ENCODE results near the gene HDHD5. TPM values are rescaled to one million over a fixed set of nuclear protein-coding genes. Genes with fewer than 3 reads are reported as not detected.

The HDHD5 gene
- total and polyA plus RNA-seq, 7 donors = 24.6 to 68.3 (median 33.9) TPM

DNA sequence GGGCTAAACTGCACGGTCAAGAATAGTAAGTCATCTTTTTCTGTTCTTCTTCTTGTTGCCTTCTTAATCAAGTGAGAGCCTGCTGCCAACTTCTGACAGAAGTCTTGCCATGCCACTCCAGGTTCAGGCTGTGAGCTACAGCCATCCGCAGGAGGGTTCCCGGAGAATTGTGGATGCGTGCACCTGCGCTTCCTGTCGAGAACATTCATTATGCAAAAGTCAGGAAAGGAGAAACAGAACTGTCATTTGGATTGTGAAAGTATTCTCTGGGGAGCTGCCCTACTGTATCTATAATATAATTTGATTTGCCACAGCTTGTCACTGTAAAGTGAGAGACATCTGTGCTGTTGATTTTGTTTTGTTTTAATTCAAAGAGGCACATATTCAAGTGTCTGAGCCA lies 62.0 kb downstream of the HDHD5 start:
- ATAC-seq (no peak), DNase-seq (no peak)
- Histone ChIP-seq H3K4me3 (no peak overlapping the region), H3K9me3 (no peaks in the 10 kb centered on the region), H3K4me1 (no peaks in the 10 kb centered on the region), H3K36me3 (ENCODE audit: insufficient read depth in 1 of 2, low read depth in 1 of 2) (peaks cover 0 to 41% of the 10 kb centered on the region in 2 donors), H3K27ac (no peak overlapping the region), H3K27me3 (ENCODE audit: insufficient read depth in 3 of 3, low read length in 2 of 3) (no peaks in the 10 kb centered on the region)
- intact Hi-C loops (cut with DNase I) = no loop called here
- 69 to 72% (median 70%) methylated on average over 6 of the region's 6 CpGs for WGBS, 3 donors
- TF ChIP-seq, protein P1, sequence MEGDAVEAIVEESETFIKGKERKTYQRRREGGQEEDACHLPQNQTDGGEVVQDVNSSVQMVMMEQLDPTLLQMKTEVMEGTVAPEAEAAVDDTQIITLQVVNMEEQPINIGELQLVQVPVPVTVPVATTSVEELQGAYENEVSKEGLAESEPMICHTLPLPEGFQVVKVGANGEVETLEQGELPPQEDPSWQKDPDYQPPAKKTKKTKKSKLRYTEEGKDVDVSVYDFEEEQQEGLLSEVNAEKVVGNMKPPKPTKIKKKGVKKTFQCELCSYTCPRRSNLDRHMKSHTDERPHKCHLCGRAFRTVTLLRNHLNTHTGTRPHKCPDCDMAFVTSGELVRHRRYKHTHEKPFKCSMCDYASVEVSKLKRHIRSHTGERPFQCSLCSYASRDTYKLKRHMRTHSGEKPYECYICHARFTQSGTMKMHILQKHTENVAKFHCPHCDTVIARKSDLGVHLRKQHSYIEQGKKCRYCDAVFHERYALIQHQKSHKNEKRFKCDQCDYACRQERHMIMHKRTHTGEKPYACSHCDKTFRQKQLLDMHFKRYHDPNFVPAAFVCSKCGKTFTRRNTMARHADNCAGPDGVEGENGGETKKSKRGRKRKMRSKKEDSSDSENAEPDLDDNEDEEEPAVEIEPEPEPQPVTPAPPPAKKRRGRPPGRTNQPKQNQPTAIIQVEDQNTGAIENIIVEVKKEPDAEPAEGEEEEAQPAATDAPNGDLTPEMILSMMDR (IDR thresholded peaks at IDR 0.05) = no peak

- Histone ChIP-seq H3K4me3 (no peak overlapping the region), H3K4me1 (no peaks in the 10 kb centered on the region), H3K27ac (no peak overlapping the region), H3K36me3 (ENCODE audit: insufficient read depth in 1 of 2, low read depth in 1 of 2) (peaks cover 0 to 33% of the 10 kb centered on the region in 2 donors), H3K27me3 (ENCODE audit: insufficient read depth in 3 of 3, low read length in 2 of 3) (no peaks in the 10 kb centered on the region), H3K9me3 (no peaks in the 10 kb centered on the region)
- ATAC-seq (no peak), DNase-seq (no peak)
- intact Hi-C loops (cut with DNase I) = no loop called here
- TF ChIP-seq, protein P1 (IDR thresholded peaks at IDR 0.05) = no peak
- 91 to 96% (median 95%) methylated on average over 7 of the region's 7 CpGs for WGBS, 3 donors
Measured at GRCh38 chr22:17096071-17096470, 63.0 kb downstream of the HDHD5 start.

DNA sequence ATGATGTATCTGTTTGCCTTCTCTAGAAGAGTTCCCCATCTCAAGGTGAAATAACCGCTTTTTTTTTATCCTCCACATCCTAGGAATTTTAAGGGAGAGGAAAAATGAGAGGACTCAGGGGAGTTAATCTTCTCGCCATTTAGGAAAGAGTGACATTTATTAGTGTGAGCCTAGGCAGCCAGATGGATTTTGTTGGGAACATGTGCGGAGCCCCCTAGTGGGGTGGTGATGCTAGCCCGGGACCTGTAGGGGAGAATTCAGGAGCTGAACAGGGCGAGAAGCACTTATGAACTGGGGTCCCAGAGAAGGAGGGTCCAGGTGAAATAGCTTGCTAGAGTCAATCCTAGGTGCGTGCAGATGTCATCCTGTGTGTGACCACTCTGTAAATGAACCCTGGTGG lies 63.5 kb downstream of the HDHD5 start:
- no peak for ATAC-seq
- no peaks in the 10 kb centered on the region for H3K4me1 ChIP-seq
- TF ChIP-seq, protein P1 (IDR thresholded peaks at IDR 0.05) = no peak
- H3K9me3 ChIP-seq = no peaks in the 10 kb centered on the region
- no peaks in the 10 kb centered on the region for H3K27me3 ChIP-seq (ENCODE audit: insufficient read depth in 3 of 3, low read length in 2 of 3)
- H3K4me3 ChIP-seq = no peak overlapping the region
- no peak for DNase-seq
- H3K36me3 ChIP-seq (ENCODE audit: insufficient read depth in 1 of 2, low read depth in 1 of 2) = peaks cover 0 to 27% of the 10 kb centered on the region in 2 donors
- intact Hi-C loops (cut with DNase I) = no loop called here
- WGBS, 3 donors = 69 to 79% (median 77%) methylated on average over 6 of the region's 6 CpGs
- no peak overlapping the region for H3K27ac ChIP-seq

DNA sequence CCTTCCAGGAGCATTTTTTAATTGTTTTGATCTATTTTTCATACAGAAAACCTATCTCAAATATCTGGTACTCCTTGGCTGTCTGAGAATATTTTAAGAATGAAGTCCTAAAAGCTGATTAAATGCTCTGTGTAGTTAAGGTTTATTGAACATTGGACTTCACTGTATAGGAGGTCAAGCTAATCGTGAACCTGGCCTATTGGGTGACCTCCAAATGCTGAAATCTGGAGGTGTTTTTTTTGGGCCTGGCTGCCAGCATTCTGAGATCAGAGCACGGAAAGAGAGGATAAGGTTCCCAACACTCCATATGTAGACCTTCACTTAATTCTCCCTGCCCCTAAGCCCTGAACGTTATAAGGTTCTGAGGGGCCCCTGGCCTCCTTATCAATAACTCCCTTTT lies 66.0 kb downstream of the HDHD5 start:
- WGBS, 3 donors = 64 to 78% (median 75%) methylated on average over 3 of the region's 3 CpGs
- intact Hi-C loops (cut with DNase I) = no loop called here
- ATAC-seq = no peak

DNA sequence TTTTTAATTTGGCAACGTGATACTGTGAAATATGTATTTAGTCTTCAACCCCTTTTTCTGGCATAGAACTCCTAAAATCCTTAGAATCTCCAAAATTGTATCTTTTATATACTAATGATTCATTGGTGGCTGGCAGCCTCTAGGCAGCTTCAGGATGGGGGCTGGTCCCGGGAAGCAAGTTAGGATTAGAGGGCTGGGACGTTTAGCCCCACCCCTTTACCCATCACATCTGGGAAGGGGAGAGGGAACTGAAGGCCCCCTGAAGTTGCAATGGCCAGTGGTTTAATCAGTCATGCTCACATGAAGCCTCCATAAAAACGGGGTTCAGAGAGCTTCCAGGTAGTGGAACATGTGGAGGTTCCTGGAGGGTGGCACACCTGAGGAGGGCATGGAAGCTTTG lies 67.2 kb downstream of the HDHD5 start:
- H3K27me3 ChIP-seq (ENCODE audit: insufficient read depth in 3 of 3, low read length in 2 of 3) = no peaks in the 10 kb centered on the region
- no peaks in the 10 kb centered on the region for H3K4me1 ChIP-seq
- ATAC-seq (no peak), DNase-seq (no peak)
- 56 to 62% (median 57%) methylated on average over 4 of the region's 4 CpGs for WGBS, 3 donors
- TF ChIP-seq, protein P1 (IDR thresholded peaks at IDR 0.05) = no peak
- no peaks in the 10 kb centered on the region for H3K36me3 ChIP-seq (ENCODE audit: insufficient read depth in 1 of 2, low read depth in 1 of 2)
- intact Hi-C loops (cut with DNase I) = no loop called here
- no peak overlapping the region for H3K27ac ChIP-seq
- H3K4me3 ChIP-seq = no peak overlapping the region
- H3K9me3 ChIP-seq = no peaks in the 10 kb centered on the region

More for the DNA sequence above, 66.0 kb downstream of the HDHD5 start:
- Histone ChIP-seq H3K4me1 (no peaks in the 10 kb centered on the region), H3K4me3 (no peak overlapping the region), H3K9me3 (no peaks in the 10 kb centered on the region), H3K27me3 (ENCODE audit: insufficient read depth in 3 of 3, low read length in 2 of 3) (no peaks in the 10 kb centered on the region), H3K27ac (no peak overlapping the region), H3K36me3 (ENCODE audit: insufficient read depth in 1 of 2, low read depth in 1 of 2) (peaks cover 0 to 3% of the 10 kb centered on the region in 2 donors)
- TF ChIP-seq, protein P1 (IDR thresholded peaks at IDR 0.05) = no peak
- no peak for DNase-seq
